ENCODE data around the gene OR2M3. TPM values are rescaled to one million over a fixed set of nuclear protein-coding genes. Genes with fewer than 3 reads are reported as not detected.

Gene OR2M3
- total and polyA plus RNA-seq, 2 of the 4 experiments (the other 2 are of a cell fraction) = not detected

DNA sequence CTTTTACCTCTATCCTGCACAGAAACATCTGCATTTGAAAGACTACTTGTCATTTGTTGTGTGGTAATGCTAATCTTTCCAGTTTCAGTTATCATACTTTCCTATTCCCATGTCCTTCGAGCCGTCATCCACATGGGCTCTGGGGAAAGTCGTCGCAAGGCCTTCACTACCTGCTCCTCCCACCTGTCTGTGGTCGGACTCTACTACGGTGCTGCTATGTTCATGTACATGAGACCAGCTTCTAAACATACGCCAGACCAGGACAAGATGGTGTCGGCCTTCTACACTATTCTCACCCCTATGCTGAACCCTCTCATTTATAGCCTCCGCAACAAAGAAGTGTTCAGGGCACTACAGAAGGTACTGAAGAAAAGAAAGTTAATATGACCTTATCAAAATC is 42.4 kb downstream of the OR2M3 start:
- ATAC-seq (ENCODE audit: low read depth) = no peak
- in situ Hi-C loops (cut with MboI; ENCODE audit: low sequenced_read_pairs) = no loop called here
- CTCF ChIA-PET = no interaction called here

More for the DNA sequence above, 42.4 kb downstream of the OR2M3 start:
- Histone ChIP-seq H2BK15ac (ENCODE audit: low read depth, low read length) (no peak overlapping the region), H3K4me2 (ENCODE audit: low read depth, low read length) (no peak overlapping the region), H3K56ac (ENCODE audit: extremely low read depth, insufficient read depth, low read length) (no peak overlapping the region), H2AFZ (replicated peaks; ENCODE audit: low read length, poor library complexity) (no peak overlapping the region), H2BK20ac (ENCODE audit: low read depth, low read length) (no peak overlapping the region), H4K91ac (ENCODE audit: insufficient read depth, low read depth, low read length) (no peak overlapping the region), H3K36me3 (ENCODE audit: control insufficient read depth, insufficient read depth, low read length) (no peaks in the 10 kb centered on the region), H3K18ac (ENCODE audit: low read depth, low read length) (no peak overlapping the region), H3K27me3 (ENCODE audit: control insufficient read depth, insufficient read depth, low read length) (no peaks in the 10 kb centered on the region), H2AK5ac (ENCODE audit: low read depth, low read length) (no peak overlapping the region), H4K5ac (ENCODE audit: low read depth, low read length) (no peak overlapping the region), H4K8ac (ENCODE audit: low read depth in 2 of 2, low read length in 2 of 2) (no peak overlapping the region), H3K9me1 (ENCODE audit: insufficient read depth, low read length) (no peaks in the 10 kb centered on the region), H2AK9ac (replicated peaks; ENCODE audit: low read depth, low read length, poor library complexity) (no peak overlapping the region), H3K27ac (ENCODE audit: insufficient read depth, low read length) (no peak overlapping the region), H3K79me1 (ENCODE audit: low read depth in 1 of 2, low read length in 2 of 2) (no peaks in the 10 kb centered on the region), H4K20me1 (ENCODE audit: insufficient read depth, low read length) (no peaks in the 10 kb centered on the region), H3K4me1 (ENCODE audit: control insufficient read depth, insufficient read depth, low read length) (no peaks in the 10 kb centered on the region), H3K9ac (ENCODE audit: low read depth, low read length) (no peak overlapping the region), H3K23ac (ENCODE audit: low read depth, low read length) (no peak overlapping the region), H3K4ac (ENCODE audit: low read depth, low read length) (no peak overlapping the region), H2BK5ac (ENCODE audit: low read depth, low read length, poor library complexity, severe bottlenecking) (no peak overlapping the region), H3K4me3 (ENCODE audit: insufficient read depth, low read depth, low read length) (no peak overlapping the region), H3K9me3 (ENCODE audit: control insufficient read depth, insufficient read depth, low read length) (peaks cover 11% of the 10 kb centered on the region), H2BK120ac (ENCODE audit: low read depth, low read length) (no peak overlapping the region), H3K14ac (replicated peaks; ENCODE audit: low read depth, low read length) (no peak overlapping the region)
- intact Hi-C loops (cut with micrococcal nuclease) (no loop called here), dilution Hi-C loops (cut with HindIII; ENCODE audit: low sequenced_read_pairs, unreplicated experiment) (no loop called here)
- WGBS, 2 experiments (ENCODE audit: extremely low coverage in 2 of 2, insufficient read length in 1 of 2) = 82% methylated on average over 5 of the region's 9 CpGs; no CpG with 5 or more reads in 1 of the 2 experiments
- no peak for DNase-seq
- POLR2A ChIA-PET (ENCODE audit: unreplicated experiment) = no interaction called here
- TF ChIP-seq, protein P1, sequence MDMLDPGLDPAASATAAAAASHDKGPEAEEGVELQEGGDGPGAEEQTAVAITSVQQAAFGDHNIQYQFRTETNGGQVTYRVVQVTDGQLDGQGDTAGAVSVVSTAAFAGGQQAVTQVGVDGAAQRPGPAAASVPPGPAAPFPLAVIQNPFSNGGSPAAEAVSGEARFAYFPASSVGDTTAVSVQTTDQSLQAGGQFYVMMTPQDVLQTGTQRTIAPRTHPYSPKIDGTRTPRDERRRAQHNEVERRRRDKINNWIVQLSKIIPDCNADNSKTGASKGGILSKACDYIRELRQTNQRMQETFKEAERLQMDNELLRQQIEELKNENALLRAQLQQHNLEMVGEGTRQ (IDR thresholded peaks at IDR 0.05; ENCODE audit: low read depth, low read length) = no peak
- TF ChIP-seq MAZ (IDR thresholded peaks at IDR 0.05; ENCODE audit: borderline replicate concordance, low read depth, low read length) (no peak), NFE2L2 (IDR thresholded peaks at IDR 0.05; ENCODE audit: low read depth, low read length) (no peak), FOS (IDR thresholded peaks at IDR 0.05; ENCODE audit: low read depth, low read length) (no peak), CEBPB (IDR thresholded peaks at IDR 0.05; ENCODE audit: low read depth, low read length) (no peak), MXI1 (IDR thresholded peaks at IDR 0.05; ENCODE audit: borderline replicate concordance, low read depth, low read length) (no peak)
- TF ChIP-seq, protein P2, sequence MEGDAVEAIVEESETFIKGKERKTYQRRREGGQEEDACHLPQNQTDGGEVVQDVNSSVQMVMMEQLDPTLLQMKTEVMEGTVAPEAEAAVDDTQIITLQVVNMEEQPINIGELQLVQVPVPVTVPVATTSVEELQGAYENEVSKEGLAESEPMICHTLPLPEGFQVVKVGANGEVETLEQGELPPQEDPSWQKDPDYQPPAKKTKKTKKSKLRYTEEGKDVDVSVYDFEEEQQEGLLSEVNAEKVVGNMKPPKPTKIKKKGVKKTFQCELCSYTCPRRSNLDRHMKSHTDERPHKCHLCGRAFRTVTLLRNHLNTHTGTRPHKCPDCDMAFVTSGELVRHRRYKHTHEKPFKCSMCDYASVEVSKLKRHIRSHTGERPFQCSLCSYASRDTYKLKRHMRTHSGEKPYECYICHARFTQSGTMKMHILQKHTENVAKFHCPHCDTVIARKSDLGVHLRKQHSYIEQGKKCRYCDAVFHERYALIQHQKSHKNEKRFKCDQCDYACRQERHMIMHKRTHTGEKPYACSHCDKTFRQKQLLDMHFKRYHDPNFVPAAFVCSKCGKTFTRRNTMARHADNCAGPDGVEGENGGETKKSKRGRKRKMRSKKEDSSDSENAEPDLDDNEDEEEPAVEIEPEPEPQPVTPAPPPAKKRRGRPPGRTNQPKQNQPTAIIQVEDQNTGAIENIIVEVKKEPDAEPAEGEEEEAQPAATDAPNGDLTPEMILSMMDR (conservative IDR thresholded peaks at IDR 0.05; ENCODE audit: low read depth, low read length) = no peak
- BruUV-seq (replicated peaks) = no TSS peak
